ENCODE results near the gene TBATA.

TBATA gene

DNA sequence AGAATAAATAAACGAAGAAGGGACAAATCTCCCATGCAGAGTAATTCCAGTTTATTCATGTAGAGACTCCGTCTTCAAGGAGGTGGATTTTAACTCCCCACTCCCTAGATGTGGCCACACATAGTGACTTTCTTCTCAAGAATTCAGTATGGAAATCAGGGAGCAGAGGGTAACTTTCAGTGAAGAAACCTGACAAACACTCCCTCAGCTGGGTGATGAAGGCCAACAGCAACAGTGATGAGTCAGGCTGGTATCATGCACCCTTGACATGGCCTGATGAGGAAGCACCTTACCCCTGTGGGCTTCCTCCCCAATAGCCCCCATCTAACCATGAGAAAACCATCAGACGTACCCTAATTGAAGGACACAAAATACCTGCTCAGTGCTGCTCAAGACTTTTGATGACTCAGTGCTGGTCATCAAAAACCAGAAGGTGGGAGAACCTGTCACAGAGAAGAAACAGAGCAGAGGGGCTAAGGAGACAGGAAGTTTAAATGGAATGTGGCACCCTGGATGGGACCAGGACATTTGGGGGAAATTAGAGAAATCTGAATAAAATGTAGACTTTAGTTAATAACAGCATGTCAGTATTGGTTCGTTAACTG lies 62.3 kb downstream of the TBATA start:
- Histone ChIP-seq H3K27ac (no peak overlapping the region), H3K4me3 (no peak overlapping the region)
- TF ChIP-seq, protein P1, sequence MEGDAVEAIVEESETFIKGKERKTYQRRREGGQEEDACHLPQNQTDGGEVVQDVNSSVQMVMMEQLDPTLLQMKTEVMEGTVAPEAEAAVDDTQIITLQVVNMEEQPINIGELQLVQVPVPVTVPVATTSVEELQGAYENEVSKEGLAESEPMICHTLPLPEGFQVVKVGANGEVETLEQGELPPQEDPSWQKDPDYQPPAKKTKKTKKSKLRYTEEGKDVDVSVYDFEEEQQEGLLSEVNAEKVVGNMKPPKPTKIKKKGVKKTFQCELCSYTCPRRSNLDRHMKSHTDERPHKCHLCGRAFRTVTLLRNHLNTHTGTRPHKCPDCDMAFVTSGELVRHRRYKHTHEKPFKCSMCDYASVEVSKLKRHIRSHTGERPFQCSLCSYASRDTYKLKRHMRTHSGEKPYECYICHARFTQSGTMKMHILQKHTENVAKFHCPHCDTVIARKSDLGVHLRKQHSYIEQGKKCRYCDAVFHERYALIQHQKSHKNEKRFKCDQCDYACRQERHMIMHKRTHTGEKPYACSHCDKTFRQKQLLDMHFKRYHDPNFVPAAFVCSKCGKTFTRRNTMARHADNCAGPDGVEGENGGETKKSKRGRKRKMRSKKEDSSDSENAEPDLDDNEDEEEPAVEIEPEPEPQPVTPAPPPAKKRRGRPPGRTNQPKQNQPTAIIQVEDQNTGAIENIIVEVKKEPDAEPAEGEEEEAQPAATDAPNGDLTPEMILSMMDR (IDR thresholded peaks at IDR 0.05): no peak
- DNase-seq (ENCODE audit: low spot score): no peak
